NK-92 (cell line): ENCODE results near the gene ACKR2.
"Not testable (repeated sequence)": the region's sequence is repeated elsewhere in the genome, so short reads cannot be mapped to it uniquely, and the experiment has no call there.

Experiments used
- DNase-seq: peaks from one replicate; lab custom pipeline; 2025; ENCODE audit not compliant: unreplicated experiment; lab: John Stamatoyannopoulos, UW

The ACKR2 gene

DNA sequence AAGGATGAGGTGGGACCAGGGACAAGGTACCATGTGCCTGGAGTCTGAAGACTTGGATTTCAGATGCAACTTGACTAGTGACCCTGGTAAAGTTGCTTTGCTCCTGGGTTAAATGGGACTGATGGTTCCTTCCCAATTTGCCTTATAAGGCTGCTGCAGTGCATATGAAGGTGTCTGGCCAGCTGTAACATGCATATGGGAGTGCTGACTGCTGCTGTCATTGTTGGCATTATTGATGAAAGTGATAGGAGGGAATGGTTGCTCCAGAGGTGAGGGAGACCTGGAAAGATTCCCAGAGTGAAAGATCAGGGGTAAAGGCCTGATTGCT lies 45.9 kb downstream of the ACKR2 start:
- DNase-seq, result no peak

DNA sequence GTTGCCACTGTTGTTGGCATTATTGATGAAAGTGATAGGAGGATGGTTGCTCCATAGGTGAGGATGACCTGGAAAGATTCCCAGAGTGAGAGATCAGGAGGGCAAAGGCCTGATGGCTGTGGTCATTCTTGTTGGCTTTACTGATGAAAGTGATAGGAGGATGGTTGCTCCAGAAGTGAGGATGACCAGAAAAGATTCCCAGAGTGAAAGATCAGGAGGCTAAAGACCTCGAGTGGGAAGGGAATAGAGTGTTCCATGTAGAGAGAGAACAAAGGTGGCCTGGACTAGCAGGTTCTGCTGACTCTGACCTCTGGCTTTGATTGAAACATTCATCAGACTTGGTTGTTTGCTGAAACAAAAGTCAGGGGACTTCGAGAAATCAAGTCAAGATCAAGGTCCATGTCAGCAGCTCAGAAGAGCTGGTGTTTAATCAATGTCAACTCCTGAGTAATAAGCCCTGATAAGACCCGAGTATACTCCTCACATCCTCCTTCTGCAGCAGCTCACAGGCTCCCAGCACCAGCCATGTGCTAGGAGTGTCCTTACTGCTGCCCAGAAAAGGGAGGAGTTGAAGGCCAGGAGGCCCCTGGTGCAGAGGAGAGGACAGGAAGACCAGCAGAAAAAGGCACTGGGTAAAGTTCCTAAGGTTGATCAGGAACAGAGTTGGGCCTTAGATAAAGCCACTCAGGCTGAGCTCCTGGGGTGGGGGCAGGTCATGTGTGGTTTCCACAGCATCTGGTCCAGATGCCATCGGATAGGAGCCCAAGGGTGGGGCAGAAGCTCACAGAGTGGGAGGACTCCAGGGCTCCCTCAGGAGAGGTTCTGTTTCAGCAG lies 46.5 kb downstream of the ACKR2 start:
- DNase-seq, result no peak

DNA sequence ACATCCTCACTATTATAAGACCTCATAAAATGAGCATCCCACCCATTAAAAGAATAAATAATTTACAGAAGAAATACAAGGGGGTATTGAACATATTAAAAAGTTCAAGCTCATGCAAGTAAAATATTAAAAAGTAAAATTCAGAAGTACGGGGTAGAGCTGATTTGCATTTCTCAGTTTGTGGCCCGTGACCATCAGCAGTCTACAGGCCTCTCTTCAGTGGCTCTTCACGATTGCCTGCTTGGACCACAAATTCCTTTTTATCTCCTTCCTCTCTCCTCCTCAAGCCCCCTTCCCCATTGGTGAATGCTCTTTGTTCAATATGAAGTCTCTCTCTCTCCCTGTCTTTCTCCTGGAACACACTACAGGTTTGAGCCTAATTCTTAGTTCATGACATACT lies 47.3 kb downstream of the ACKR2 start:
- DNase-seq, result no peak

DNA sequence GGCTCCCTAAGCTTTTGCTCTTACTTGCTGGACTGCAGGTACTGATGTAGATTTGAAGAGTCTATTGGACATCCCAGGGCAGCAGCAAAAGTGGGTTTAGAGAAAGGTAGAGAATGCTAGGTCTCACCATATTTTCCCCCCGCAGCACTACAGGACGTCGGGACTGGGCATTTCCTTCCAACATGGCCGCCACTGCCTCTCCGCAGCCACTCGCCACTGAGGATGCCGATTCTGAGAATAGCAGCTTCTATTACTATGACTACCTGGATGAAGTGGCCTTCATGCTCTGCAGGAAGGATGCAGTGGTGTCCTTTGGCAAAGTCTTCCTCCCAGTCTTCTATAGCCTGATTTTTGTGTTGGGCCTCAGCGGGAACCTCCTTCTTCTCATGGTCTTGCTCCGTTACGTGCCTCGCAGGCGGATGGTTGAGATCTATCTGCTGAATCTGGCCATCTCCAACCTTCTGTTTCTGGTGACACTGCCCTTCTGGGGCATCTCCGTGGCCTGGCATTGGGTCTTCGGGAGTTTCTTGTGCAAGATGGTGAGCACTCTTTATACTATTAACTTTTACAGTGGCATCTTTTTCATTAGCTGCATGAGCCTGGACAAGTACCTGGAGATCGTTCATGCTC lies 55.2 kb downstream of the ACKR2 start:
- no peak for DNase-seq

DNA sequence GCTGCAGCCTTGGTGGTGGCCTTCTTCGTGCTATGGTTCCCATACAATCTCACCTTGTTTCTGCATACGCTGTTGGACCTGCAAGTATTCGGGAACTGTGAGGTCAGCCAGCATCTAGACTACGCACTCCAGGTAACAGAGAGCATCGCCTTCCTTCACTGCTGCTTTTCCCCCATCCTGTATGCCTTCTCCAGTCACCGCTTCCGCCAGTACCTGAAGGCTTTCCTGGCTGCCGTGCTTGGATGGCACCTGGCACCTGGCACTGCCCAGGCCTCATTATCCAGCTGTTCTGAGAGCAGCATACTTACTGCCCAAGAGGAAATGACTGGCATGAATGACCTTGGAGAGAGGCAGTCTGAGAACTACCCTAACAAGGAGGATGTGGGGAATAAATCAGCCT lies 56.0 kb downstream of the ACKR2 start:
- DNase-seq, result no peak

DNA sequence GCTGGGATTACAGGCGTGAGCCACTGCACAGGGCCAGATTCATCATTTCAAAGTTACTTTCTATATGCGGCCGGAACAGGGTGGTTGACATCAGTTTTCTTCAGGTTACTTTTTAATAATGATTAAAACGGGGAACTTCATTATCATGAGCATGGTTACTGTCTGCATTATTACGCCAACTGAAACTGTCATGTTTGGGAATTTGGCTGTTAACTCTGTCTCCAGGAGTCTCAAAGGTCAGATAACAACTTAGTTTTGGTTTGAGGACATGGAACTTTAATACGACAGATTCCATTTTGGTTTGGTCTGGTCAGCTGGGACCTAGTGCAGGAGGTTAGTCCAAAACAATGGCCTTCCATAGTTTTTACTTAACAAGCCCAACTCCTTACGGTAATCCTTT lies 57.9 kb downstream of the ACKR2 start:
- no peak for DNase-seq

DNA sequence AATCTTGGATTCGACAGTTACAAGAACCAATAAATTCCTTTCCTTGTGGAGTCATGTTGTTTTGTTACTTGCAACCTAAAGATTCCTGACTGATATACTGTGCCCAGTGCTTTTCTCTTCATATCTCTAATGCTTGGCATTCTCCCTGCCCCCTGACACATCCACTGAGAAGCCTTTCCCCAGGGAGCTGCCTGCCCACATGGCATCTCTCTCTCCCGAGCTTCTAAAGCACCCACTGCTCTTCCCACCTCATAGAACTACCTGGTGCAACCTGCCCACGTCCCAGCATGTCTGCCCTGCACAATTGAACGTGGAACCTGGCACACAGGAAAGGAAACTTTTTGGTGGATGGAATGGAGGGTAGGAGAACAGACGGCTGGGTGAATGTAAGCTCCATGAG lies 59.6 kb downstream of the ACKR2 start:
- DNase-seq, result no peak

DNA sequence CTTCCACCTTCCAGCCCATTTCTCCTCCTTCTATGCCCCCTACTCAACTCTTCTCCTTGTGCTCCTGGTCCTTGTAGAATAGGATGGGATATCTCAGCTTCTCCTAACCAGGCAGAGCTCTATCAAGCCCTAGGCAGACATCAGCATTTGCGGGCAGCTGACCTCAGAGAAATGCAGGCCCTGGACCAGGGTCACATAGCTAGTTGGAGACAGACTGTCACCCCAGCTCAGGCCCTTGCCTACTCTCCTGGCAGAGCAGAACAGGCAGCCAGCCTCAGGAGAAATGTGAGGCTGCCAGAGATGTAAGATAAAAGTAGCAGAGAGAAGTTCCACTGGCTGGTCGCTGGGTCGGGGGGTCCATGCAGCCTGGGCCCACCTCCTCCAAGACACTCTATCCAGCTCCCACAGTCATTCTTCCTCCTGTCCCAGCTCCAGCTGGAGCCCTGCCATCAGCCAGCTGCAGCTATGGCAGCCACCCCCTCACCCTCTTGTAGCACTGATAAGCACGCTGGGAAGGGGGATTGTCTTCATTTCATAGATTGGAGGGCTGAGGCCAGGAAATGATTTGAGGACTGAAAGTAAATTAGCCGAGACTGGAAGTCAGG lies 62.4 kb downstream of the ACKR2 start:
- no peak for DNase-seq

DNA sequence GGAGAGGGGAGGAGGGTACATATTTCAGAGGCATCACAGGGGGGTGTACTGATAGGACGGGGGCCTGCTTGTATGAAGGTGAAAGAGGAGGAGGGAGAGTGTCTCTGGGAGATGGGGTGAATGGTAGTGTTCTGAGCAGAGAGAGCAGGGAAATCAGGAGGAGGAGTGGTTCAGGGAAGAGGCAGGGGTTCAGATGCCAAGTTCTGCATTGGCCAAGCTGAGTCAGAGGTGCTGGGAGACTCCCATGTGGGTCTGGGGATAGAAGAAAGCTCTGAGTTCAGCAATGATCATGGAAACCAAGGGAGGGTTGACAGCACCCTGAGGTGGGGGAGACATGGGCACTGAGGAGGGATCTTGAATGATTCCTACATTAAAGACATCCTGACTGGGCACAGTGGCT lies 63.5 kb downstream of the ACKR2 start:
- no peak for DNase-seq

DNA sequence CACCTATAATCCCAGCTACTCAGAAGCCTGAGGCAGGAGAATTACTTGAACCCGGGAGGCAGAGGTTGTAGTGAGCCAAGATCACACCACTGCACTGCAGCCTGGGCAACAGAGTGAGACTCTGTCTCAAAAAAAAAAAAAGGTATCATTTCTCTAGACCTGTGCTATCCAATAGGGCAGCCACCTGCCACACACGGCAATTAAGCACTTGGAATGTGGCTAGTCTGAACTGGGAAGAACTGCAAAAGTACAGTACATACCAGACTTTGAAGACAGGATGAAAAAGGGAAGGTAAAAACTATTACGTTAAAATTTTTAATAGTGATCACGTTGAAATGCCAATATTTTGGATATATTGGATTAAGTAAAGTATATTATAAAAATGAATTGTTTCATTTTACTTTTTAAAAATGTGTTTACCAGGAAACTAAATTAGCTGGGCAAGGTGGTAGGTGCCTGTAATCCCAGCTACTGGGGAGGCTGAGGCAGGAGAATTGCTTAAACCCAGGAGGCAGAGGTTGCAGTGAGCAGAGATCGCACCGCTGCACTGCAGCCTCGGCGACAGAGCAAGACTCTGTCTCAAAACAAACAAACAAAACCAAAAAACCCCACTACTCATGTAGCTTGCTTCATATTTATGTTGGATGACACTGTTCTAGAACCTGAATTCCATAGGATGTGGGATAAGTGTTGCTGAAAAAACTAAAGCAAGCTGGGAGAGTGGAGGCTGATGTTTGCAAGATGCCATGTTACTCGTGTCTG lies 64.2 kb downstream of the ACKR2 start:
- no peak for DNase-seq

DNA sequence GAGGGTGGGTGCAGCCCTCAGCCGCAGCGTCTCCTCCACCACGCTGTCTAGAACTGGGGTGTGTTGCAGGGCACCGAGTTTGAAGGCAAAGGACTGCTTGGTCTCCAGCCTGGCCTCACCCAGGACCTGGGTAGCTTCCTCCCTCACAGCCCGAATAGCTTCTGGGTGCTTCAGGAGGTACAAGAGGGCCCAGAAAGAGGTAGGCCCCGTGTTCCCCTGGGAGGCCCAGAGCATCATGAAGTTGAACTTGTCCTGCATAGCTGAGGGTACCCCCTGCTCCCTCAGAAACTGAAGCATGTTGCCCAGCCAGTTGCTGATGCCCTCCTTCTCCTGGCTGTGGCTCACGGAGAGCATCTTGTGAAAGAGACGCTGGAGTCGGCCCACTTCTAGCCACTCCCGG lies 65.5 kb downstream of the ACKR2 start:
- DNase-seq, result no peak

DNA sequence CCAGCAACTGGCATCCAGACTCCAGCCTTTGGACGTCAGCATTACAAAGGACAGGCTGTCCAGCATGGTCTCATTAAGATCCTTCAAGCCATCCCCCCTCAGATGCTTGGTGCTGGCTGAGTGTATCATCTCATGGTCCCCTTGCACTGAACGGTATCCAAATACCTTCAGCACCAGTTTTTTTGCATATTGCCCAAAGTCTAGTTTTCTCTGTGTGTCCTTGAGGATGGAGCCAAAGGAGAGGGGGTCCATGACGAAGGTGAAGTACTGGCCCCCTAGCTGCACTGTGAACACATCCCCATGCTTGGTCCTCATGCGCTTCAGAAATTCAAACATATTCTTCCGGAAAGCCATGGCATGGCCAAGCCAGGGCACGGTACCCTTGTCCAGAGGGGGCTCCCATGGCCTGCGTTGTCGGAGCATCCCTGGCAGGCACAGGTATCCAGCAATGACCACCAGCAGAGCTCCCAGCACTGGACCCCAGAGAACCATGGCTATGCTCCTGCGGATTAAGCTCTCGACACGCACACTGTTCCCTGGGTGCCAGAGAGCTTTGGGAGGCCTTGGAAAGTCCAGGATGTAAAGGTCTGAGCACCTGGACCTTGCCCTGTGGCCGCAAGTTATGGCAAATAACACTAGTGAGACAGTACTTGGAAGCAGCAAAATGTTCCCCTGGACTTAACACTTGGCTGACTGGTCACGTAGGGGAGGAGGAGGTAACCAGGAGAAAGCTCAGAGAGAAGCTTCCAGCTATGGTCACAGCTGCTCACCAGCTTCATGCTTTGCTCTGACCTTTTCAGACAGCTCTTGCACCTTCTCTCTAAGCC lies 66.3 kb downstream of the ACKR2 start, which contains the start of gene CYP8B1:
Gene CYP8B1 (minus strand): TSS at position 555 of the 827 bp plus-strand sequence. CDS start 63 bp downstream, at position 492.
- DNase-seq, result no peak

DNA sequence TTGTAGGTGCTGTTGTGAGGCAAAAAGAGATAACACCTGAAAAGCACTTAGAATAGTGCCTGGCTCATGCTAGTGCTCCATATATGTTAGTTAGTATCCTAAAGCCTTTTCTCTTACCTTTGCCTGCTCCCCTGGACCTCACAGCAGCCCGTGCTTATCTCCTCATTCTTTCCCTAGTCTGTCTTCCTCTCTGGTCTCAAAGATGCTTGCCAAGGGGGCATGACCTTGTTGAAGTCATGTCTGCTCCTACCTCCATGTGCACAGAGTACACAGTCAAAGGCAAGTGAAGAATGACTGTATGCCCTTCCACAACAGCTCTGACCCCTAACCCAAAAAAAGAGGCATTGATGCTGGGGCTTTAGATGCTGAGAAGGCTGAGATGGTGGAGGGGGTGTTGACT lies 67.2 kb downstream of the ACKR2 start:
- no peak for DNase-seq

DNA sequence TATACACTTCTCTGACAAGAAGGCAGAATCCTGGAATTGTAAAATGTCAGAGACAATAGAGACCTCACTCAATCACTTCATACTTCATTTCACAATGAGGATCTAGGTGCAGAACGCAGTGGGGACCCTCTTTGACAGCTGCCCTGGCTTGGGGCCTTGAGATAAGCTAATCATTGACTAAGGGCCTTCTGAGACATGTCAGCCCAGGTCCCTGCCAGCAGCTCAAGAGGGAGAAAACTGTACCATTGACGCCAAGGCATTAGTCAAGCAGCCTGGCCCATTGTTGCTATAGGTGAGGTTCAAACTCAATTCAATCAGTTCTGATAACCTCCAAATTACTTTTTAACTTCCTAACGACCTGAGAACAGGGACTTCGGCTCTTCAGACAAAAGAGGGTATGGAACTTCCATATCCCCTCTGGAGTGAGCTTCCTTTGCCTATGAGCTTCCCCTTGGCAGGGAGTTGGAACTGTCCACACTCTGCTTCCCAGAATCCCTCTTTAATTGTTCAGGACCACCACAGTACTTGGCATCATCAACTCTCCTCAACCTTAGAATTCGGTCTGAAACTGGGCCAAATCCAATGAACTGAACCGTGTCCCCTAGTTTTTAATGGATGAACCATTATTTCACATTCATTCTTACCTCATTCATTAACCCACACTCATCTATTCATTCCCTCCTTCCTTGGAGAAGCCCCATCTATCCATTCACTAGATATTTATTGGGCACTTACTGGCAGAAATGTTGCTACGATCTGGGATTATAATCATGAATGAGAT lies 67.9 kb downstream of the ACKR2 start:
- DNase-seq, result no peak

DNA sequence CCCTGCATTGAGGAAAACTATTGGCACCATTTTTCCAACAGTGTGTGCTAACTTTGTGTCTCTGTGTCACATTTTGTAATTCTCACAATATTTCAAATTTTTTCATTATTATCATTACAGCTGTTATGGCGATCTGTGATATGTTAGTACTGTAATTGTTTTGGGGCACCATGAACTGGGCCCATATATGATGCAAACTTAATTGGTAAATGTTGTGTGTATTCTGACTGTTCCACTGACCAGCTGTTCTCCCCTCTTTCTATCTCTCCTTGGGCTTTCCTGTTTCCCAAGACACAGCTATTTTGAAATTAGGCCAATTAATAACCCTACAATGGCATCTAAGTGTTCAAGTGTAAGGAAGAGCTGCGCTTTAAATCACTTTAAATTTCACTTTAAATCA lies 68.6 kb downstream of the ACKR2 start:
- DNase-seq, result no peak

DNA sequence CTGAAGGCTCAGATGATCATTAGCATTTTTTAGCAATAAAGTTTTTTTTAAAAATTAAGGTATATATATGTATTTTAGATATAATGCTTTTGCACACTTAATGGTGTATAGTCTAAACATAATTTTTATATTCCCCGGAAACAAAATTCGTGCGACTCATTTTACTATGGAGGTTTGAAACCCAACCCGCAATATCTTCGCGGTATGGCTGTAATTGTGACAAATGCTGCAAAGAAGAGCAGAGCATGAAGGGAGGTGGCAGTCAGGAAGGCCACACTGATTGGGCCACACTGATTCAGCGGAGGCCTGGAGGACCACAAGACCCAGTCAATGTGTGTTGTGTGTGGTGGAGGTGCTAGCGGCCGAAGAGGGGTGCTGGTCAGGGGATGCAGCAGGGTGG lies 70.9 kb downstream of the ACKR2 start:
- DNase-seq, result no peak

DNA sequence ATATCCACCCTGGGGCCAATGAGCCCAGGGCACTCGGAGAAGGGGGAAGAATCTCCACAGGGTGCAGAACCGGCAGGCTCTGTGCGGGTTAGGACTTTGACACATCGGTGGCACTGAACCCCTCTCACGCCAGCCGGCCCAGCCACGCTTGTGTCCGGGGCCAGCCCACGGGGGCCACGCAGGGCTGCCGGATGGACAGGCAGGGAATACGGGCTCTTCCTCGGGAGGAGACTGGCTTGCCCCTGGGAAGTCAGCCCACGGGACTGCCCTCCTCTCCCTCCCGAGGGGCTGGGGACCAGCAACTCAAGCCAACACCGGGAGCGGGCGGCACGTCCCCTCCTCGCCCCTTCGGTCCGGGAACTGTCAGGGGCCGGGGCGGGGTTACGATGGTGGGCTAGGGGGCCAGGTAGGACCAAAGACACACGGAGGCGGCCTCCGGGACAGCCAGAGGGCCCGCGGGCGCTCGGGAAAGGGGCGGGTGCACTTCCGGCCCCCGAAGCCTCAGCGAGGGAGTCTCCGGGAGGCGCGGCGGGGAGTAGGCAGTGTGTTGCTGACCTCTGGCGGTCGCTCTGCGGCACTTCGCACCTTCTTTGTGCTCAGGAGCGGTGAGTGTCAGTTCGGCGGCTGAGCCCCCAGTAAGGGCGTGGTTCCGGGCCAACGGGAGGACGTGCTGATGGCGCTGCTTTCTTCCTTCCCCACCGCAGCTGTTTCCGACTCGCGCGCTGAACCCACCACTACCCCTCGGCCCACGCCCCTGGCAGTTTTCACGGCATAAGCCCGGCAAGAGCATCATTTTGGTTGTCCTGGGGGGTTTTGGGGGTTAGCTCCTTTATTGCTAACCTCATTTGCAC lies 71.6 kb downstream of the ACKR2 start:
- DNase-seq, result peak; percentile 42

DNA sequence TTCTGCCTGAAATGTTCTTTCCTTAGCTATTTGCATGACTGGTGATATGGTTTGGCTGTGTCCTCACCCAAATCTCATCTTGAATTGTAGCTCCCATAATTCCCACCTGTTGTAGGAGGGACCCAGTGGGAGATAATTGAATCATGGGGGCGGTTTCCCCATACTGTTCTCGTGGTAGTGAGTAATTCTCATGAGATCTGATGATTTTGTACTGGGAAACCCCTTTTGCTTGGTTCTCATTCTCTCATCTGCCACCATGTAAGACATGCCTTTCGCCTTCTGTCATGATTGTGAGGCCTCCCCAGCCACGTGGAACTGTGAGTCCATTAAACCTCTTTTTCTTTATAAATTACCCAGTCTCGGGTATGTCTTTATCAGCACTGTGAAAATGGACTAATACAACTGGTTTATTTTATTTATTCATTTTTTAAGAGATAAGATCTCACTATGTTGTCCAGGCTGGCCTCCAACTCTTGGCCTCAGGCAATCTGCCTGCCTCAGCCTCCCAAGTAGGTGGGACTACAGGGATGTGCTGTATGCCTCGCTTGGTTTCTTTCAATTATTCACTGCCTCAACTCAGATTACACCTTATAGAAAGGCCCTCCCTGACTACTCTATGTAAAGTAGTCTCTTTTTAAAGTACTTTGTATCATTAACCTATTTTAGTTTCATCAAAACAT lies 74.1 kb downstream of the ACKR2 start:
- not testable (repeated sequence) for DNase-seq

DNA sequence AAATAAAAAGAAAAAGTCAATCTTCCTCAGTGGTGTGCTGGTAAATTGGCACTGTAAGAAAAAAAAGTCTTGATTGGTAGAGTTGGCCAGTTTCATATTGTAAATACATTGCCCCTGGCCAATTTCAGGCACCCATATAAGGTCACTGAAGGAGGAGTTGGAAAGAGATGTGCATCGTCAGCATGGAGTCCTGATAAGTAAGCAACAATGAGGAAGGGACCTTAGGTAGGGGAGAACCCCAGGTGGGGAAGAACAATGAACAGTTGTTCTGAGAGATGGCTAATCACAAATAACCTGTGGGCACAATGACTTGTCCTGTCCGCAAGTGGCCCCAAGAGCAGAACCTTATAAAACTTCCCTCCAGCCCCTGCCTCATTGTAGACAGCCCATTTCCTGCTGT lies 75.1 kb downstream of the ACKR2 start:
- DNase-seq, result no peak
